Adrenal gland (tissue), 5 donors: ENCODE data around the gene TACC2.

Experiments used
- CTCF ChIP-seq, 6 experiments: fragments of 450-650 bp in 4 of 6; fragments of 200-600 bp in 2 of 6; sonication (generic) in 1 of 6; IDR thresholded peaks; 1 replicate in 5 of 6; 2 replicates in 1 of 6; pipeline versions ENCODE4 v1.5.1 to v1.8.0; 2016 to 2021; ENCODE audit warnings: antibody characterized with exemption in 6 of 6, mild to moderate bottlenecking in 2 of 6, moderate library complexity in 1 of 6
- POLR2A ChIP-seq, 2 donors: fragments of 450-650 bp; IDR thresholded peaks; one replicate each; pipeline ENCODE4 v1.6.1; 2017; ENCODE audit warnings: antibody characterized with exemption in 2 of 2, mild to moderate bottlenecking in 2 of 2, moderate library complexity in 1 of 2
- donor health status: DM: no; HTN: no; CAD: no.

- TF ChIP-seq POLR2A (IDR thresholded peaks at IDR 0.05), result no peak
- TF ChIP-seq CTCF (IDR thresholded peaks at IDR 0.05), result no peak
Observed at GRCh38 chr10:122189185-122189584, 200.2 kb downstream of the TACC2 start.
